GM21723 (cell line): ENCODE measurements around the gene CCSAP.
"Not testable (repeated sequence)": the region's sequence is repeated elsewhere in the genome, so short reads cannot be mapped to it uniquely, and the experiment has no call there.

ENCODE experiments used
- ATAC-seq: cut with Tn5 transposase; IDR thresholded peaks from one replicate; pipeline ENCODE4 v1.9.1; 2021; ENCODE audit warnings: mild to moderate bottlenecking, moderate library complexity; ENCODE audit not compliant: unreplicated experiment

The CCSAP gene

DNA sequence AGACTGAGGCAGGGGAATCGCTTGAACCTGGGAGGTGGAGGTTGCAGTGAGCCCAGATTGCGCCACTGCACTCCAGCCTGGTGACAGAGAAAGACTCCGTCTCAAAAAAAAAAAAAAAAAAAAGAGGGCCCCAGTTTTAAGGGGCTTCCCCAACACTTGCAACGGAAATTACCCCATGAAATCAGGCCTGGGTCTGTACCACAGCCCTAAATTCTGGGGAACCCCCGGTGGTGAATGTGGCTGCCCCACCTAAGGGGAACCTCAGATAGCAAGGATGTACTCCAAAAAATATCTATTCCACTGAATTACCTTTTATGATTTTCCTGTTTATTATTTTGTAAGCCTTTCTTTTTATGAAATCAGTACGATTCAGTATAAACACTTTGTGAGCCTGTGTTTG is 15.1 kb downstream of the CCSAP start:
- not testable (repeated sequence) for ATAC-seq

DNA sequence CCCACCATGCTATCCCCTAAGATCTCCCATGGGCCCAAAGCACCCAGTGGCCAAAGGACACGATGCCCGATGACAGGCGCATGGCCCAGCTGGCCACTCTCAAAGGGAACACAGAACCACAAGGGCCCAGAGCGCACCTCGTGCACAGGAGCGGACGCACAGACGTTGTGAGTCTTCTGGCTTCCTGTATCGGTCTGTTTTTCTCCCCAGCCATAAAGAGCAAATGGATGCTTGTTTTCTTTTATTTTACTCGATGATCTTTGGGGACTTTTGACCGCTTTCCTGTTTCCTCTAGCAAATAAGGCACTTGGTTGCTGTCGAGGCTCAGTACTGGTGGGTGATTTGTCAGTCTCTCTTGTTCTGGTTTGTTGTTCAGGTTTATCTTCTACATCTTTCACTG is 16.2 kb downstream of the CCSAP start:
- no peak for ATAC-seq

DNA sequence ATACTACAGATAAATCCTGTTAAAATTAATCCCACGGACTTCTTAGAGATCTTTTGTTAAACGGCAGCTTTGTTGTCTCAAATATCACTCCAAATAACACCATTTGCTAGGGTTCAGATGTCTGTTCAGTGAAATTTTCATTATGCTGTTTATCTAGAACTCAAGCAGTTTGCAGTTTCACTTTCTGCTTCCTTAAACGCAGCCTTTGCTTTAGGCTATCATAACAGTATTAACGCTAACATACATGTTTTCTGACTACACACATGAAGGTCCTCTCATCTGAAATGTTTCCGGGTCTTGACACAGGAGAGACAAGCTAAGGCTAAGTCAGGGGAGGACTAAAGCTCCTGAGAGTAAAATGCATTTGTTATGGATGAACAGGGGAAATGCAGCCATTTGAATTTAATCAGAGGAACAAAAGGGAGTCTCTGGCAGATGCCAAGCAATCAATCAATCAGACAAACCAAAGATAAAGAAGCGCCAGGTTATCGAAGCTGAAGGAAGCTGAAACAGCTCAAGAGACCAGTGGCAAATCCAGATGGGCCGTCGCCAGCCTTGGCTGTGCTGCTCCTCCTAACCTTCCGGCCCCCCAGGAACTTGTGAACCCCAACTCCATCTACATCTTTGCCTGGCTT is 16.9 kb downstream of the CCSAP start:
- ATAC-seq = no peak

GRCh38 chr1:229325401-229325800 is 17.4 kb downstream of the CCSAP start:
- ATAC-seq = no peak

DNA sequence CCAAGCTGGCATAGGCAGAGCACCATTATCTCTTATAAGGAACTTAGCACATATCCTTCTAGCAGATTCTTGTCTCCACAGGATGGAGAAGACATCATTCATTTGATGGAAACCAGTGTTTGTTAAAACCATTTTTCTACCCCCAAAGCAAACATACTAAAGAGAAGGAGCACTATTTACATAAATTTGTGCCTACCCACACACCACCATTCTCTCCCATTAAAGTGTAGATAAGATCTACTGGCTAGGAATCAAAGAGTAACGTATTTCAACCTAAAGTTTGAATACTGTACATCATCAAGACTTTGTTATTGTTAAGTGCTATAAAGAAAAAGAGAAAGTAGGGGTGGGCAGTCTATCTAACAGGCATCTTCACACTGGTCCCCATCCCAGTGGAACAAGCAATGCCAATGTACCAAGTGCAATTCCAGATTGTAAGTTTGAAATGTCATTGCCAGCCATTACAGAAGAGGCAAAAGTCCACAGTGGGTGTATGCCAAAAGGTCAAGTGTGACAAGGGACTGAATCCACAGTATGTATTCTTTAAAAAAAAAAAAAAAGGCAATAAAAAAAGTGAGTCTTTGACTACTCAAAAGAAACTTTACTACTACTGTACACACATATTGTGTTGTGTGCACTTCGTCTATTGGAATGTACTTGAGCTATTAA is 18.8 kb downstream of the CCSAP start:
- ATAC-seq = no peak

GRCh38 chr1:229323201-229323600 is 19.6 kb downstream of the CCSAP start:
- no peak for ATAC-seq

GRCh38 chr1:229319487-229319886 is 23.4 kb downstream of the CCSAP start:
- no peak for ATAC-seq

- ATAC-seq = no peak
These were observed 24.8 kb downstream of the CCSAP start for GRCh38 chr1:229318056-229318455.

- ATAC-seq = no peak
These were observed 26.7 kb downstream of the CCSAP start for GRCh38 chr1:229316166-229316565.

DNA sequence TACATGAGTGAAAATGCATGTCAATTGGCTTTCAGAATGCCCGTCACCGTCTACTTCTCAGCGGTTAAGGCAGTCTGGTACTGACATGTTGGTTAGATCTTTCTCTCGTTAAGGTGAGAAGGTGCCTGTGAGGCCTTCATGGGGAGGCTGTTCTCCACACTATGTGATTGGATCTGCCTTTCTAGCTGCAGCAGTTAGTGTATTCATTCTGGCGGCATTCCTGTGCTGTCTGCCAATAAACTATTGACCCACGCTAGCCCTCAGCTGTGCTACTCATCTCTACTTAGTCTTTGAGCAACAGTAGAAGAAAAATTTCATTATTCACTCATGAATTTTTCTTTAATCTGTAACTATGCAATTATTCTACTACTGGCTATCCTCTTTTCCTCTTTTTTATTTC is 32.0 kb downstream of the CCSAP start:
- no peak for ATAC-seq

GRCh38 chr1:229309684-229310083 is 33.2 kb downstream of the CCSAP start:
- ATAC-seq = no peak

GRCh38 chr1:229309074-229309473 is 33.8 kb downstream of the CCSAP start:
- ATAC-seq = no peak

GRCh38 chr1:229305392-229305791 is 37.5 kb downstream of the CCSAP start:
- no peak for ATAC-seq

GRCh38 chr1:229303855-229304254 is 39.0 kb downstream of the CCSAP start:
- ATAC-seq = no peak

GRCh38 chr1:229302740-229303139 is 40.1 kb downstream of the CCSAP start:
- no peak for ATAC-seq

- no peak for ATAC-seq
These were observed 42.6 kb downstream of the CCSAP start for GRCh38 chr1:229300099-229300757.

DNA sequence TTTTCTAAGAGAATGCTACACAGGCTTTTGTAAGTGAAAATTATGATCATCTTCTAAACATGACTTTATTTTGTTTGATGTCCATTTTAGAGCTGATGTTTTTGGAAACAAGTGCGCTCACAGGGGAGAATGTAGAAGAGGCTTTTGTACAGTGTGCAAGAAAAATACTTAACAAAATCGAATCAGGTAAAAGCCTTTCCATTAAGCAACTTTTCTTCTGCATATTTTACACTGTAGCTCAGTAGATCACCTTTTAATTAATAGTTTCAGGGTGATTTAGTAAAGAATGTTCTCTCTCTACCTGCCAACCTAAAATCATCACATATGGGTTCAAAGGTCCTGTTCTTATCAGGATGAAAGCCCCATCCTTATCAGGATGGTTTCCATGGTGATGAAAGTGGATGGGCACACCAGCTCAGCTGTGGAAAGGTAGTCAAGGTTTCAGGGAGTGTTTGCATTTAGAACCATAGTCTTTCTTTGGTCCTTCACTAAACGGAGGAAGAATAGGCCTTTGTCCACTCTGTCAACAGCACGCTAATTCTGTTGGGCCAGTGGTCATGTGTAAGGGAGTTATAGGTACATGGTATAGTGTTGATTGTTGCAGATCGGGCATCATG is 43.9 kb downstream of the CCSAP start:
- no peak for ATAC-seq

DNA sequence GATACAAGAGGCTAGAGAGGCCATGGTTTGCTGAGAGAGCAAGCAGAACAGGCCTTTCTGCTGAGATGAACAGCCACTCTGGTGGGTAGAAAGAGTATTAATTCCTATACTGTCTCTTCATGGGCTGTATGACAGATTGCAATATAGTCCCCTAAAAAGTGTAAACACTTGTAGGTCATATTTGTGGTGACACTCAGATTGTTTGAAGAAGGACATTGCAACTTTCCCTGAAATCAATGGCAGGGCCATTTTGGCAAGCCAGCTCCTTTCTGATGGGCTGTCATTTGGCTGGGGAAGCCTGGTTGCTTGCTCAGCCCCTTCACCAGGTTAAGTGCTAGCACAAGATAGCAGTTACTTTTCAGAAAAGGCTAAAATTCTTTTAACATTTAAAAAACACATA is 44.4 kb downstream of the CCSAP start:
- no peak for ATAC-seq

GRCh38 chr1:229297746-229298145 is 45.1 kb downstream of the CCSAP start:
- ATAC-seq = no peak

GRCh38 chr1:229296541-229296941 is 46.3 kb downstream of the CCSAP start:
- ATAC-seq = no peak

- ATAC-seq = no peak
These were observed 47.1 kb downstream of the CCSAP start for GRCh38 chr1:229295745-229296144.
